GM20000 (cell line): ENCODE results near the gene ASXL3.

Source experiments
- DNase-seq: peaks from one replicate; pipeline ENCODE4 v3.0.0; 2012; ENCODE audit warnings: low spot score
- TF ChIP-seq, protein P1 (sequence below): IDR thresholded peaks from 2 replicates; pipeline ENCODE4 v1.5.1; 2012; ENCODE audit warnings: mild to moderate bottlenecking, control low read depth; ENCODE audit errors: extremely low read depth, missing control alignments

ASXL3 gene

DNA sequence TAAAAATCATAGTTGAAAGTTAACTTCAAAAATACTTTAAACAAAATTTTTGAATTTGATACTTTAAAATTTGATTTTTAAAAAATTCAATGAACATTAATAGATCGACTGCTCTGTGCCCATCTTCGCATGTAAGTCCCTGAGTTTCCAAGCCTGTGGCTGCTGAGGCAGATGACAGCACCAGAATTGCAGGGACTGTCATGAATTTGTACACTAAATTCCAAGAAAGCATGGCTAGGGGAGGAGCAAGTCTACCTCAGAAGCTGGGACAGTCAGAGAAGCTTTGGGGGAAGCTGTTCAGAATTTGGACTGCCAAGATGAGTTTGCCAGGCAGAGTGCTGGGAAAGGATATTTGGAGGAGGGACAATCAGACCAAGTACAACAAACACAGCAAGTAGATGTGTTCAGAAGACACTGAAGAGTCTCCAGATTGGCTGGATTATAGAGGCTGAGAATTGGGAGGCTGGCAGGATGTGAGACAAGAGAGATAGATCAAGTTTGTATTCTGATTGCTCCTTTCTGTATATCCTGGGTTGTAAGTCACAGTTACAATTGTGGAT is 79.0 kb downstream of the ASXL3 start:
- no peak for DNase-seq
- TF ChIP-seq, protein P1, sequence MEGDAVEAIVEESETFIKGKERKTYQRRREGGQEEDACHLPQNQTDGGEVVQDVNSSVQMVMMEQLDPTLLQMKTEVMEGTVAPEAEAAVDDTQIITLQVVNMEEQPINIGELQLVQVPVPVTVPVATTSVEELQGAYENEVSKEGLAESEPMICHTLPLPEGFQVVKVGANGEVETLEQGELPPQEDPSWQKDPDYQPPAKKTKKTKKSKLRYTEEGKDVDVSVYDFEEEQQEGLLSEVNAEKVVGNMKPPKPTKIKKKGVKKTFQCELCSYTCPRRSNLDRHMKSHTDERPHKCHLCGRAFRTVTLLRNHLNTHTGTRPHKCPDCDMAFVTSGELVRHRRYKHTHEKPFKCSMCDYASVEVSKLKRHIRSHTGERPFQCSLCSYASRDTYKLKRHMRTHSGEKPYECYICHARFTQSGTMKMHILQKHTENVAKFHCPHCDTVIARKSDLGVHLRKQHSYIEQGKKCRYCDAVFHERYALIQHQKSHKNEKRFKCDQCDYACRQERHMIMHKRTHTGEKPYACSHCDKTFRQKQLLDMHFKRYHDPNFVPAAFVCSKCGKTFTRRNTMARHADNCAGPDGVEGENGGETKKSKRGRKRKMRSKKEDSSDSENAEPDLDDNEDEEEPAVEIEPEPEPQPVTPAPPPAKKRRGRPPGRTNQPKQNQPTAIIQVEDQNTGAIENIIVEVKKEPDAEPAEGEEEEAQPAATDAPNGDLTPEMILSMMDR, result no peak

GRCh38 chr18:33660696-33661310 is 82.8 kb downstream of the ASXL3 start:
- TF ChIP-seq, protein P1, result no peak
- DNase-seq, result no peak

DNA sequence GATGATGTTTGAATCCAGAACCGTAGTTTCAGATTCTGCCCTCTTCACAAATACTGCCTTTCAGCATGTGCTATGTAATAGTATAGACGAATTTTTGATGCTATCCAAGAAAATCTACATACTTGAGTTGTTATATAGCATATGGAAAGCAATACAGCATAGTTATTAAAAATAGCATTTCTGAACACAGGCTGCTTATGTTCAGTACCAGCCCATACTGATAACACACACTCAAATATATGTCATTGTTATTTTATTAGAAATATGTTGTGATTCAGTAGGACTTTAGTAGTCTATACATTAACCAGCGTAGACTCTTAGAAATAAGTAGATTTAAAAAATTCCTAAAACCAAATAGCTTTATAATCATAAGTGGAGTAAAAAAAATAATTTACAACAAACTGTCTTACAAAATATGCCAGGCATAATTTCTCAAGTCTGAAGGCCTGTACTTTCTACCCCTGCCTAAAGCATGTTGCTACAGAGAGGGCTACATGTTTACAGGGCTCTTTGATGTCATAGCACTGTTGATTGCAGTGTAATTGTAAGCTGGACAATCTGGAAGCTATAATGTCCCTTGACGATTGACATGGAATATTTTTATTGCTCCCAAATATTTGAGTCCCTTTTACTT is 86.3 kb downstream of the ASXL3 start:
- TF ChIP-seq, protein P1, result no peak
- DNase-seq, result no peak

GRCh38 chr18:33665187-33665586 is 87.2 kb downstream of the ASXL3 start:
- TF ChIP-seq, protein P1, result no peak
- DNase-seq, result no peak

DNA sequence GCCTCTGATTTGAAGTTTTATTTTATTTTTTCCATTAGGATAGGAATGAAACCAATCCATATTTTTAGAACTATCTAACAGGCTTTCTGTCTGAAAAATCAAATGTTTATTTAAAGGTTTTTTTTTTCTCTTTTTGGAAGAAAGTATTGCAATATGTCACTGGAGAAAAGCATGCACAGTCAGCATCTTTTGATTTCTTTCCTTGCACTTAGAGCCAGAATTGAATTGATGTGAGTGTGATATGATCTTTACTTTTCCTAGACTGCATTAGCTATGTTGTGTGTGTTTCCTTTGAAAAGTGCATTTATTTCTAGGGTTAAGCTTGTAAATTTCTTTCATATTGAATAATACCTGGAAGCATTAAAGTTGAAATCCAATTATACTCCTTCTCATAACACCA is 87.6 kb downstream of the ASXL3 start:
- TF ChIP-seq, protein P1, result no peak
- DNase-seq, result no peak

- TF ChIP-seq, protein P1, result no peak
- no peak for DNase-seq
Measured at GRCh38 chr18:33666915-33667314, 88.9 kb downstream of the ASXL3 start.

DNA sequence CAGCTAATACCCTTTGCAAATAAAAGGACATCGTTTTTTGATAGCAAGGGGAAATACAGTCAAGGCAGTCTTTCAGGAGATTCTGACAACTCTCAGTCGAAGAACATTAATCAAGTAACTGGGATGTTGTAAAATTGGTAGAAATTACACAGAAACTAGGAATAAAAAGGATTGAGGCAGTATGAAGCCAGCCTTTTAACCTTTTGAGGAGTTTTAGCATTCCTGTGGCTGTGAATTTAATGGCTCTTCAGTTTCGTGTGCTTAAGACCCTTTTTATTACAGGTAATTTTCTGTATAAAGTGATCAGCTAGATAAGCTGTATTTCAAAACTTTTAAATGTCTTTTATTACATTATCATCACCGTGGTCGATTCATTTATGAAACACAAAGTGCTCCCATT is 91.6 kb downstream of the ASXL3 start:
- TF ChIP-seq, protein P1, result no peak
- no peak for DNase-seq
